Adrenal gland (tissue), 12 donors: ENCODE results near the gene LAMA5. TPM values are rescaled to one million over a fixed set of nuclear protein-coding genes. Genes with fewer than 3 reads are reported as not detected.

ENCODE experiments used
- DNase-seq, 7 donors: peaks; one replicate each; pipeline ENCODE4 v3.0.0-alpha.2; 2019 to 2020
- H3K27ac ChIP-seq, 5 donors: fragments of 200-600 bp; sonication (generic) in 4 of 5; 1 replicate in 3 of 5; 2 replicates in 2 of 5; pipeline versions ENCODE4 v1.5.1 to v1.8.0; 2016 to 2020; ENCODE audit warnings: mild to moderate bottlenecking in 1 of 5
- H3K27me3 ChIP-seq: fragments of 200-600 bp; 2 replicates; pipeline ENCODE4 v1.8.0; 2021
- H3K36me3 ChIP-seq, 2 donors: fragments of 200-600 bp; replicated peaks in 1 of 2; 1 replicate in 1 of 2; 2 replicates in 1 of 2; pipeline versions ENCODE4 v1.5.1 to v1.8.0; 2018 to 2022
- H3K4me1 ChIP-seq, 2 donors: fragments of 200-600 bp; replicated peaks in 1 of 2; 1 replicate in 1 of 2; 2 replicates in 1 of 2; pipeline versions ENCODE4 v1.5.1 to v1.8.0; 2018 to 2021
- H3K4me3 ChIP-seq, 4 donors: fragments of 200-600 bp; sonication (generic) in 3 of 4; one replicate each; pipeline ENCODE4 v1.5.1; 2016 to 2018
- H3K9me3 ChIP-seq, 3 donors: fragments of 200-600 bp; sonication (generic) in 1 of 3; replicated peaks in 1 of 3; 1 replicate in 2 of 3; 2 replicates in 1 of 3; pipeline versions ENCODE4 v1.5.1 to v1.8.0; 2016 to 2021
- POLR2A ChIP-seq, 2 donors: fragments of 450-650 bp; IDR thresholded peaks; one replicate each; pipeline ENCODE4 v1.6.1; 2017; ENCODE audit warnings: antibody characterized with exemption in 2 of 2, mild to moderate bottlenecking in 2 of 2, moderate library complexity in 1 of 2
- WGBS, 4 donors: extraction: QIAGEN DNeasy Blood & Tissue Kit in 2 of 4; methylation state at CpG; one replicate each; pipeline versions ENCODE4 v1.1.5 to v1.1.7; 2013 to 2017; 5-methylcytosine and 5-hydroxymethylcytosine counted together
- intact Hi-C, 2 donors: fragments of 100-400 bp; cut with DNase I; formaldehyde crosslinking; loops; one replicate each; pipeline versions ENCODE4 v1.14.1 to v1.15.0; 2022 to 2023
- polyA plus RNA-seq, 3 donors: library from polyadenylated mRNA; stranded (reverse); fragments of 200-250 nt in 2 of 3; fragments of 350-450 nt in 1 of 3; fragmentation: Illumina TruSeq in 1 of 3; extraction: RNeasy Lipid Tissue Mini Kit (QIAGEN cat#74804) in 1 of 3; gene quantifications; one replicate each; pipeline ENCODE4 v1.2.3, GENCODE V29; 2013 to 2014
- total RNA-seq, 9 donors: library from RNA; depleted of rRNA in 4 of 9; stranded (reverse); fragments of >200 nt in 4 of 9; fragments of 120-200 nt in 1 of 9; fragmentation: NEBNext Ultra II Directional in 1 of 9; extraction: Animal tissue kit (Norgen Biotek cat#: 25700) in 1 of 9; gene quantifications; one replicate each; pipeline versions ENCODE4 v1.1.0 to v1.2.4, GENCODE V29; 2013 to 2023
- TF ChIP-seq, protein P1 (sequence below), 6 experiments: fragments of 450-650 bp in 4 of 6; fragments of 200-600 bp in 2 of 6; sonication (generic) in 1 of 6; IDR thresholded peaks; 1 replicate in 5 of 6; 2 replicates in 1 of 6; pipeline versions ENCODE4 v1.5.1 to v1.8.0; 2016 to 2021; ENCODE audit warnings: antibody characterized with exemption in 6 of 6, mild to moderate bottlenecking in 2 of 6, moderate library complexity in 1 of 6
- donor health status: healthy with polysubstance abuse.
- donor health status: Bipolar disorder and iron deficiency.
- donor health status: DM: yes; HTN: yes; CAD: no.
- donor health status: DM: no; HTN: no; CAD: no.
- donor health status: DM: no; HTN: no; CAD: no.
- donor health status: DM: yes; HTN: yes; CAD: no.

The LAMA5 gene
- total and polyA plus RNA-seq, 12 donors: 2.0 to 537 (median 100) TPM

DNA sequence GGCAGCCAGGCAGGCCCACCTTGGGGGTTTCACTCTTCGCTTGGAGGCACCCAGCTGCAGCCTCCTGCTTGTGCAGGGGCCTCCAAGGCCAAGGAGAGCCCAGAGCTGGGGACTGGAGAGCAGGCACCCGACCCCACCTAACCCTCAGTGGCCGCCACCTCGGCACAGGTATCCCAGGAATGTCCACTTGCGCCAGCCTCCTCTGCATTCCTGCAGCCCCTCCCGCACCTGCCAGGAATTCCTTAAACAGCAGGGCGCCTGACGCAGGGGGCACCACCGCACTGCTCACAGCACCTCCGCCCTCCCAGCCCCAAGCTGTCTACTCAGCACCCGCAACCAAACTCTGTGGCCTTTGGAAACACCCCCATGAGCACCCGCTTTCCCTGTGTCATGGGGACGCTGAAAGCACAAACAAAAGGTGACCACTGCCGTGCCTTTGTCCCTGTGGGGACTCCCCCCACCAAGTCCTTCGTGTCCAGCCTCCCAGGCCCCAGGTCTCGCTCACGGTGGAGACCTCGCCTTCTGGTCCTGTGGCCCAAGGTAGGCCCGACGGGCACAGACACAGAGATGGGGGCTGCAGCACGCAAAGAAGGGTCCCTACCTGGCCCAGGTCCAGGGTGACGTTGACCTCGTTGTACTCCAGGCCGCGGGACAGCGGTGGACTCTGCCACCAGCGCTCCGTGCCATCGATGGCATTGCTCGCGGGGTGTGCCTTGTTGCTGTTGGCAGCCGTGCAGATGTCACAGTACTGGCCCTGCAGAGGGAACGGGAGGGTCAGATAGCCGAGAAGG is 5.1 kb downstream of the LAMA5 start:
- intact Hi-C loops: no loop called here
- H3K4me1 ChIP-seq: peaks cover 48 to 50% of the 10 kb centered on the region in 2 donors

DNA sequence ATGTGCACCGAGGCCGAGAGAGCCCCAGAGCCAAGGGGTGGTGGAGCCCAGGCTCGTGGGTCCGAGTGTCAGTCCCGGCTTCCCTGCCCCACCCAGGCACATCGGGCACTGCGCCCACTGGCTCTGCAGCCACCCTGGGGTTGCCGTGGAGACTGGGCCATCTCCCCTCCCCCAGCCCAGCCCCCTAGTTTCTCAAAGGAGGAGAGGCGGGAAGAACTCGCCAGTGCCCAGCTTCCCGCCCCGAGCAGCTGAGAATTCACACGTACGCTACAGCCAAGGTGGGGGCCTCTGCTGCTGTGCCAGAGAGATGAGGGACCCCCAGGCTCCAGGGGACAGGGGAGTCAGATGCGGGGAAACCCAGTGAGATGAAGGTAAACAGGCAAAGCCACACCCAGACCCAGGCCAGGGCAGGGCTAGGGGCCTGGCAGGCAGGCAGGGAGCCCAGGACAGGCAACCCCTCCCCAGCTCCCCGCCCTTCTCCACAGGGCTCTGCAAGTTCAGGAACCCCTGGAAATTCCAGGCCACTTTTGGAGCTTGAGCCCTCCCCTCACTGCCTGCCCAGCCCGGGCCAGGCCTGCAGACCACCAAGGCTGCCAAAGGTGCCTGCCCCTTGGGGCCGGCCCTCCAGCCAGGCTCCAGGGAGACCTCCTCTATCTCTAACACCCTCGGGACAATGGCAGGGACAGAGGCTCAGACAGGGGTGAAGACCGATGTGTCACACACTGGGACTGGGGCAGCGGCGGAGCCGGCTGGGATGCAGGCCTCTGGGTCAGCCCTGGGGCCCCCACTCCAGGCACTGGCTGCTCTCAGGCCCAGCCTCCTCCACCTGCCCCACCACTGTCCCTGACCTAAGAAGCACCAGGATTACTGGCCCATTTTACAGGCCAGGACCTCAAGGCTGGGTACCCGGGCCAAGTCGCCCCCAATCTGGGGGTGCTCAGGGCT is 6.0 kb downstream of the LAMA5 start:
- H3K27me3 ChIP-seq: no peaks in the 10 kb centered on the region
- DNase-seq: peak in 4 of 7 donors; percentile 13 to 32 (median 24)
- intact Hi-C loops: no loop called here
- WGBS, 4 donors: 66 to 80% (median 72%) methylated on average over 11 to 25 of the region's 25 CpGs
- peaks cover 0 to 4% of the 10 kb centered on the region in 2 donors for H3K36me3 ChIP-seq
- peak overlapping the region in 1 of 5 donors; percentile 51 for H3K27ac ChIP-seq
- peaks cover 52 to 53% of the 10 kb centered on the region in 2 donors for H3K4me1 ChIP-seq
- TF ChIP-seq, protein P1, sequence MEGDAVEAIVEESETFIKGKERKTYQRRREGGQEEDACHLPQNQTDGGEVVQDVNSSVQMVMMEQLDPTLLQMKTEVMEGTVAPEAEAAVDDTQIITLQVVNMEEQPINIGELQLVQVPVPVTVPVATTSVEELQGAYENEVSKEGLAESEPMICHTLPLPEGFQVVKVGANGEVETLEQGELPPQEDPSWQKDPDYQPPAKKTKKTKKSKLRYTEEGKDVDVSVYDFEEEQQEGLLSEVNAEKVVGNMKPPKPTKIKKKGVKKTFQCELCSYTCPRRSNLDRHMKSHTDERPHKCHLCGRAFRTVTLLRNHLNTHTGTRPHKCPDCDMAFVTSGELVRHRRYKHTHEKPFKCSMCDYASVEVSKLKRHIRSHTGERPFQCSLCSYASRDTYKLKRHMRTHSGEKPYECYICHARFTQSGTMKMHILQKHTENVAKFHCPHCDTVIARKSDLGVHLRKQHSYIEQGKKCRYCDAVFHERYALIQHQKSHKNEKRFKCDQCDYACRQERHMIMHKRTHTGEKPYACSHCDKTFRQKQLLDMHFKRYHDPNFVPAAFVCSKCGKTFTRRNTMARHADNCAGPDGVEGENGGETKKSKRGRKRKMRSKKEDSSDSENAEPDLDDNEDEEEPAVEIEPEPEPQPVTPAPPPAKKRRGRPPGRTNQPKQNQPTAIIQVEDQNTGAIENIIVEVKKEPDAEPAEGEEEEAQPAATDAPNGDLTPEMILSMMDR (IDR thresholded peaks at IDR 0.05): no peak
- TF ChIP-seq POLR2A (IDR thresholded peaks at IDR 0.05): no peak
- no peaks in the 10 kb centered on the region for H3K9me3 ChIP-seq
- no peak overlapping the region for H3K4me3 ChIP-seq

More for the DNA sequence above, 5.1 kb downstream of the LAMA5 start:
- Histone ChIP-seq H3K27me3 (no peaks in the 10 kb centered on the region), H3K36me3 (peaks cover 0 to 4% of the 10 kb centered on the region in 2 donors), H3K4me3 (no peak overlapping the region), H3K9me3 (no peaks in the 10 kb centered on the region), H3K27ac (peak overlapping the region in 1 of 5 donors; percentile 51)
- DNase-seq: peak in 5 of 7 donors; percentile 13 to 31 (median 23)
- WGBS, 4 donors: 85 to 90% (median 87%) methylated on average over 13 to 34 of the region's 34 CpGs
- TF ChIP-seq POLR2A (IDR thresholded peaks at IDR 0.05): no peak
- TF ChIP-seq, protein P1 (IDR thresholded peaks at IDR 0.05): no peak

DNA sequence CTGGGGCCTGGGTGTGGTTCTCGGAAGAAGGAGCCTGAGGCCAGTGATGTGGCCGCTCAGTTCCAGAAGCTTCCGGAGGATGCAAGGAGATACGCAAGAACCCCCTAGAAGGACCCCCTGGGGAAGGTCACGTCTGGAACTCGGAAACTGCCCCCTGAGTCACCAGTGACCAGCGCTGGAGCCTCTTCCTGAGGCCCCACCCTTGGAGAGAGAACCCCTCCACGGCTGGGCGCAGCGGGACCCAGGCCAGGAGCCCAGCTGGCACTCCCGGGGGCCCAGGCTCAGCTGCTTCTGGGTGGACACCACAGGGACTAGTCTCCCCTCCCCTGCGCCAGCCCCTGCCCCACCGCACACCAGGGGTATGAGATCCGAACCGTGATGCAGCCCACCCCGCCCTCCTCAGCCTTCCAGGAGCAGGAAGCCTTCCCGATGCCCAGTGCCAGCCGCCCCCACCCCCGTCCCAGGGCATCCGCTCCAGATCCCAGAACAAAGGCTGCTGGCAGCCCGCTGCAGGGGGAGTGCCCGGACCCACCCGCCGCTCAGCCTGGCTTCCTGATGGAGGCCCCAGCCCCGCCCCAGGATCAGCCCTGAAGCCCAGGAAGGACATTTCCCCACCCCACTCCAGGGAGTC is 7.5 kb downstream of the LAMA5 start:
- Histone ChIP-seq H3K27ac (peak overlapping the region in 3 of 5 donors; percentile 84 to 90 (median 88)), H3K9me3 (no peaks in the 10 kb centered on the region), H3K4me3 (no peak overlapping the region), H3K36me3 (peaks cover 0 to 4% of the 10 kb centered on the region in 2 donors), H3K4me1 (peaks cover 52 to 53% of the 10 kb centered on the region in 2 donors), H3K27me3 (no peaks in the 10 kb centered on the region)
- peak in 4 of 7 donors; percentile 28 to 58 (median 40) for DNase-seq
- intact Hi-C loops: loop anchor here in 1 of 2 donors (10.0 kb wide), 1 partner anchor 55 kb away; the partner anchor contains the start of gene ADRM1
- 53 to 71% (median 63%) methylated on average over 8 to 25 of the region's 25 CpGs for WGBS, 4 donors
- TF ChIP-seq POLR2A (IDR thresholded peaks at IDR 0.05): no peak
- TF ChIP-seq, protein P1 (IDR thresholded peaks at IDR 0.05): no peak
